Measurements from ENCODE around the gene MESP2.
A peak's percentile ranks its signal among the peaks of the same experiment; 100 is the strongest.

Gene MESP2

DNA sequence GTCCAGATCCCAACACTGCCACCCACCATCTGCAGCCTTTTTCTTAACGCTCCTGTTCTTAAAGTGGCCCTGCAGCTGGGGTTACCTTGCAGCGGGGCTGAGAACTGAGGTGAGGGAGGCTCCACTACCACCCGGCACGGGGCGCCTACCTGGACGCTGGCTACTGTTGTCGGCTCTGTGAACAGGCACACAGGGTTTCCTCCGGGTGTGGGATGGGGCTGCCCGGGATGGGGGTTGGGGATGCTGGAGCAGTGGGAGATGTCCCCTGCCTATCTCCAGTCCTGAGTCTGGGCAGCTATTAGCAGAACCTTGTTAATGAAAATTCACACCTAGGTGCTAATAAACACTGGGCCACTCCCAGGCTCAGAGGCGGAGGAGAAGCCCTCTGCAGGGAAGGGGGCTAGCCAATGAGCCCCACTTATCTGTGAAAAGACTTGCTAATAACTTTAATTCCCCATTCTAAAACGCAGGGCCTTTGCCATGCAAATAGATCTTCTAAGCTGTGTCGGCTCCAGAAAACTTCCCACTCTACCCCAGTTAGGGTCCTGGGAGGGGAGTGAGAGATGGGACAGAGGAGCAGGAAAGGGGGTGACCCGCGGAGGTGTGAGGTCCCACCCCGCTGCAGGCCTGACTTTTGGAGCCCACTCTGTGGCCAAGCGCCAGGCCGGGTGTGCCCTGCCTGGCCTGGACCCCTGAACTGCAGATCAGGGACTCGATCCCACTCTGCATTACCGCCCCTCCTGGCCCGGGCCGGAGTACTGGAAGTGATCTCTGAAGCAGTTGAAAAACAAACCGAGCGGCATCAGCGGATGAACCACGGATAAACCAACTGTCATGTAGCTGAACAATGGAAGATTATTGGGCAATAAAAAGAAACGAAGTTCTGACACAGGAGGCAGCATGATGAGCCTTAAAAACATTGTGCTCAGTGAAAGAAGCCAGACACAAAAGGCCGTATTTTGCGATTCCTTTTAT, 28.1 kb upstream of the MESP2 start:
- H3K9me3 ChIP-seq (ENCODE audit: control insufficient read depth, low read length), result no peaks in the 10 kb centered on the region
- H3K4me1 ChIP-seq (ENCODE audit: control insufficient read depth, insufficient read depth, low read length), result peaks cover 21% of the 10 kb centered on the region
- H3K4me3 ChIP-seq (ENCODE audit: low read length), result no peak overlapping the region
- no peaks in the 10 kb centered on the region for H3K36me3 ChIP-seq (ENCODE audit: control insufficient read depth, insufficient read depth, low read length)
- H3K27me3 ChIP-seq (ENCODE audit: control insufficient read depth, insufficient read depth, low read length), result peaks cover 65% of the 10 kb centered on the region
- no peak overlapping the region for H3K9ac ChIP-seq (ENCODE audit: low read length)

- H3K9ac ChIP-seq (ENCODE audit: low read length), result no peak overlapping the region
- H3K4me1 ChIP-seq (ENCODE audit: control insufficient read depth, insufficient read depth, low read length), result peaks cover 21% of the 10 kb centered on the region
- no peaks in the 10 kb centered on the region for H3K9me3 ChIP-seq (ENCODE audit: control insufficient read depth, low read length)
- H3K36me3 ChIP-seq (ENCODE audit: control insufficient read depth, insufficient read depth, low read length), result no peaks in the 10 kb centered on the region
- peaks cover 73% of the 10 kb centered on the region for H3K27me3 ChIP-seq (ENCODE audit: control insufficient read depth, insufficient read depth, low read length)
- no peak overlapping the region for H3K4me3 ChIP-seq (ENCODE audit: low read length)
Measured at GRCh38 chr15:89749054-89749453, 27.1 kb upstream of the MESP2 start.

- Histone ChIP-seq H3K27me3 (ENCODE audit: control insufficient read depth, insufficient read depth, low read length) (peaks cover 75% of the 10 kb centered on the region), H3K9ac (ENCODE audit: low read length) (no peak overlapping the region), H3K4me3 (ENCODE audit: low read length) (no peak overlapping the region)
Measured at GRCh38 chr15:89749526-89749925, 26.6 kb upstream of the MESP2 start.

GRCh38 chr15:89749951-89750559, 26.1 kb upstream of the MESP2 start:
- H3K9ac ChIP-seq (ENCODE audit: low read length), result no peak overlapping the region

More at GRCh38 chr15:89749526-89749925, 26.6 kb upstream of the MESP2 start:
- no peaks in the 10 kb centered on the region for H3K9me3 ChIP-seq (ENCODE audit: control insufficient read depth, low read length)
- H3K36me3 ChIP-seq (ENCODE audit: control insufficient read depth, insufficient read depth, low read length), result no peaks in the 10 kb centered on the region
- H3K4me1 ChIP-seq (ENCODE audit: control insufficient read depth, insufficient read depth, low read length), result peaks cover 21% of the 10 kb centered on the region

DNA sequence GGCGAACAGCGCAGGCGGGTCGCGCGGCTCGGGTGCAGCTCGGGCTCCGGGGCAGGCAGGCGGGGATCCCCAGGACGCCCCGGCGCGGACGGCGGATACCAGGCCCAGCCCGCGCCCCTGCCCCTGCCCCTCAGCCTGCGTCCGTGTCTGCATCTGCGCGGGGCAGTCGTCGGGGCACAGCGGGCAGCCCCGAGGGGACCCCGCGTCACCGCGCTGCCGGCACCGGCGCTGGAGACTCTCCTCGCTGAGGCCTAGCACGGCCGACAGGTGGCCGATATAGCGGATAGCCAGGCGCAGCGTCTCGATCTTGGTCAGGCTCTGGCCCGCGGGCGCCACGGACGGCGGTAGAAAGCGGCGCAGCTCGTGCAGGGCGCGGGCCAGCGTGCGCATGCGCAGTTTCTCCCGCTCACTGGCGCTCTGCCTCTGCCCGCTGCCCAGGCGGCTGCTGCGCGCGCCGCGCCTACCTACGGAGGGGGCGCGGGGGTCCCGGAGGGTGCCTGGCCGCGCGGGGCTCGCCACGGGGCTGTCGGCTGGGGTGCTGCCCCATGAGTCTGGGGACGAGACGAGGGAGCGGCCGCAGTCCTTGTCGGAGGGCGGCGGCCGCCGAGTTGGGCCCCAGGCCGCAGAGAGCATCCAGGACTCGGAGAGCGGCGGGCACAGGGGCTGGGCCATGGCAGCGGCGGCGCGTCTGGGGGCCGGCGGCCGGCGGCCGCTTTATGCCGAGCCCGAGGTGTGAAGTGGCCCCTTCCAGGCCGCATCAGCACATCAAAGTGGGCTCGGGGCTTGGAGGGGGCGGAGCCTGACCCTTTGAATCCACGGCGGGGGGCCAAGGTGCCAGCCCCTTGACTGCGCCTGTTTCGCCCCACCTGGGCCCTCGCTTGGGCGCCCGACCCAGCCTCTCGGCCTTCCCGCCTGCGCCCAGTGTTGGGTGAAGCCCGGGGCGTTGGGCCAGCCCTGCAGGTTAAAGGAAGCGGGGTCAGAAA, 25.3 kb upstream of the MESP2 start, which contains the start of gene MESP1:
Gene MESP1 (minus strand): TSS at position 690 of the 983 bp plus-strand sequence. CDS start 18 bp downstream, at position 672.
- H3K4me3 ChIP-seq (ENCODE audit: low read length), result peak within 1 kb of the TSS; percentile 1
- peaks cover 21% of the 10 kb centered on the region for H3K4me1 ChIP-seq (ENCODE audit: control insufficient read depth, insufficient read depth, low read length)
- H3K9ac ChIP-seq (ENCODE audit: low read length), result peak within 1 kb of the TSS; percentile 50
- H3K36me3 ChIP-seq (ENCODE audit: control insufficient read depth, insufficient read depth, low read length), result no peaks in the 10 kb centered on the region
- no peaks in the 10 kb centered on the region for H3K9me3 ChIP-seq (ENCODE audit: control insufficient read depth, low read length)
- peaks cover 85% of the 10 kb centered on the region for H3K27me3 ChIP-seq (ENCODE audit: control insufficient read depth, insufficient read depth, low read length)

More at GRCh38 chr15:89749951-89750559, 26.1 kb upstream of the MESP2 start:
- Histone ChIP-seq H3K4me1 (ENCODE audit: control insufficient read depth, insufficient read depth, low read length) (peaks cover 21% of the 10 kb centered on the region), H3K27me3 (ENCODE audit: control insufficient read depth, insufficient read depth, low read length) (peaks cover 78% of the 10 kb centered on the region), H3K4me3 (ENCODE audit: low read length) (no peak overlapping the region), H3K9me3 (ENCODE audit: control insufficient read depth, low read length) (no peaks in the 10 kb centered on the region), H3K36me3 (ENCODE audit: control insufficient read depth, insufficient read depth, low read length) (no peaks in the 10 kb centered on the region)

GRCh38 chr15:89751748-89752147, 24.4 kb upstream of the MESP2 start:
- peaks cover 18% of the 10 kb centered on the region for H3K4me1 ChIP-seq (ENCODE audit: control insufficient read depth, insufficient read depth, low read length)
- peaks cover 80% of the 10 kb centered on the region for H3K27me3 ChIP-seq (ENCODE audit: control insufficient read depth, insufficient read depth, low read length)
- no peaks in the 10 kb centered on the region for H3K36me3 ChIP-seq (ENCODE audit: control insufficient read depth, insufficient read depth, low read length)
- H3K9me3 ChIP-seq (ENCODE audit: control insufficient read depth, low read length), result no peaks in the 10 kb centered on the region
- H3K9ac ChIP-seq (ENCODE audit: low read length), result no peak overlapping the region
- H3K4me3 ChIP-seq (ENCODE audit: low read length), result no peak overlapping the region

GRCh38 chr15:89753855-89754254, 22.3 kb upstream of the MESP2 start:
- Histone ChIP-seq H3K4me1 (ENCODE audit: control insufficient read depth, insufficient read depth, low read length) (peaks cover 22% of the 10 kb centered on the region), H3K9ac (ENCODE audit: low read length) (no peak overlapping the region), H3K9me3 (ENCODE audit: control insufficient read depth, low read length) (no peaks in the 10 kb centered on the region), H3K27me3 (ENCODE audit: control insufficient read depth, insufficient read depth, low read length) (peaks cover 69% of the 10 kb centered on the region), H3K4me3 (ENCODE audit: low read length) (no peak overlapping the region), H3K36me3 (ENCODE audit: control insufficient read depth, insufficient read depth, low read length) (no peaks in the 10 kb centered on the region)

DNA sequence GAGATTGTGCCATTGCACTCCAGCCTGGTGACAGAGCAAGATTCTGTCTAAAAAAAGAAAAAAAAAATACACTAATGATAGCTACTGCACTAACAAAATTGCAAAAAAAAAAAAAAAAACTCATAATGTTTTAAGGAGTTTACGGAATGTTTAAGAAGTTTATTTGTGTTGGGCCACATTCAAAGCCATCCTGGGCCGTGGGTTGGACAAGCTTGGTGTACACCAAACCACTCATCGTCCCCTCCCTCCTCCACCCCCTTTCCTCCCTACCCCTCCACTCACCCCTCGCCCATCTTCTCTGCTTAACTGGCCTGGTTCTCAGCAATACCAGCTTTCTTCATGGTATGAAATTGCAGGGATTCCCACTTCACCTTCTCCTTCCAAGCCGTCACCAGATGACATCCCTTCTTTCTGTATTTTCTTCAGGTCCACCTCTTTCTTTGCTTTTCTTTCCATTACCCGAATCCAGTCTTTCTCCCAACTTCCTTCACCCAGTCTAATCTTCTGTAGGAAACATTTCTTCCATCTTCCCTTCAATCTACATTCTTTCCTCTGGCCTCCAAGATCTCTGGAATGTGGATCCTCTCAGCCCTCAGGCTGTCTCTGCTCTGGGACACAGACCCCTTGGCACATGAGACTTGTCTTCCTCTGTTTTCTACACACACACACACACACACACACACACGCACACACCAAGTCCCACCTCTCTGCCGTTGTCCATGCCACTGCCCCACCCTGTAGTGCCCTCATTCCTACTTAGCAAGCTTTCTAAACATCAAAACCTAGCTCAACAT, 21.6 kb upstream of the MESP2 start:
- Histone ChIP-seq H3K9ac (ENCODE audit: low read length) (no peak overlapping the region), H3K36me3 (ENCODE audit: control insufficient read depth, insufficient read depth, low read length) (no peaks in the 10 kb centered on the region), H3K9me3 (ENCODE audit: control insufficient read depth, low read length) (no peaks in the 10 kb centered on the region), H3K4me1 (ENCODE audit: control insufficient read depth, insufficient read depth, low read length) (peaks cover 22% of the 10 kb centered on the region), H3K27me3 (ENCODE audit: control insufficient read depth, insufficient read depth, low read length) (peaks cover 69% of the 10 kb centered on the region), H3K4me3 (ENCODE audit: low read length) (no peak overlapping the region)

DNA sequence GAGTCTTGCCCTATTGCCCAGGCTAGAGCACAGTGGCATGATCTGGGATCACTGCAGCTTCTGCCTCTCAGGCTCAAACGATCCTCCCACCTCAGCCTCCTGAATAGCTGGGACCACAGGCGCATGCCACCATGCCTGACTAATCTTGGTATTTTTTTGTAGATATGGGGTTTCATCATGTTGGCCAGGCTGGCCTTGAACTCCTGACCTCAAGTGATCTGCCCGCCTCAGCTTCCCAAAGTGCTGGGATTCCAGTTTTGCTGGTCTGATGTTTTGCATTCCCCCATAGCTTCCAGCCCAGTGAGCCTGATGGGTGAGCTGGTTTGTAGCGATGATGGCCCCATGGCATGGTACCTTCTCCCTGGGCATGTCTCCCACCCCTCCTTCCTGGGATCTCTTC, 20.4 kb upstream of the MESP2 start:
- Histone ChIP-seq H3K4me3 (ENCODE audit: low read length) (no peak overlapping the region), H3K27me3 (ENCODE audit: control insufficient read depth, insufficient read depth, low read length) (peaks cover 66% of the 10 kb centered on the region), H3K4me1 (ENCODE audit: control insufficient read depth, insufficient read depth, low read length) (peaks cover 20% of the 10 kb centered on the region), H3K9ac (ENCODE audit: low read length) (no peak overlapping the region), H3K36me3 (ENCODE audit: control insufficient read depth, insufficient read depth, low read length) (no peaks in the 10 kb centered on the region), H3K9me3 (ENCODE audit: control insufficient read depth, low read length) (no peaks in the 10 kb centered on the region)

DNA sequence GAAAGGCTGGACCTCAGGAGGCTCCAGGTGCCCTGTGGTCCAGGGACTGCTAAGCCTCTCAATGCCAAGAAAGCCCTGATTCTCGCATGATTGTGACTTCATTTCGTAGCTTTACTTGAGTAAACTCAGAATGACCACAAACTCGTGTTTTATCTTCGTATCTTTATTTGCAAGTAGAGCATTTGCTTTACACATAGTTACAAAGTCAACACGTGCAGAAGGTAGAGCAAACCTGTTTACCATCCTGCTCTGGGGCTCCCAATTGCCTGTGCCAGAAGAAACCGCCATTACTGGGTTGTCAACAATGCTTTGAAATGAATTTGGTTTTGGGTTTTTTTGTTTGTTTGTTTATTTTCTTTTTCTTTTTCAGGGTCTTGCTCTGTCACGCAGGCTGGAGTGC, 19.2 kb upstream of the MESP2 start:
- Histone ChIP-seq H3K4me1 (ENCODE audit: control insufficient read depth, insufficient read depth, low read length) (peaks cover 18% of the 10 kb centered on the region), H3K27me3 (ENCODE audit: control insufficient read depth, insufficient read depth, low read length) (peaks cover 57% of the 10 kb centered on the region), H3K9ac (ENCODE audit: low read length) (no peak overlapping the region), H3K36me3 (ENCODE audit: control insufficient read depth, insufficient read depth, low read length) (no peaks in the 10 kb centered on the region), H3K4me3 (ENCODE audit: low read length) (no peak overlapping the region), H3K9me3 (ENCODE audit: control insufficient read depth, low read length) (no peaks in the 10 kb centered on the region)

DNA sequence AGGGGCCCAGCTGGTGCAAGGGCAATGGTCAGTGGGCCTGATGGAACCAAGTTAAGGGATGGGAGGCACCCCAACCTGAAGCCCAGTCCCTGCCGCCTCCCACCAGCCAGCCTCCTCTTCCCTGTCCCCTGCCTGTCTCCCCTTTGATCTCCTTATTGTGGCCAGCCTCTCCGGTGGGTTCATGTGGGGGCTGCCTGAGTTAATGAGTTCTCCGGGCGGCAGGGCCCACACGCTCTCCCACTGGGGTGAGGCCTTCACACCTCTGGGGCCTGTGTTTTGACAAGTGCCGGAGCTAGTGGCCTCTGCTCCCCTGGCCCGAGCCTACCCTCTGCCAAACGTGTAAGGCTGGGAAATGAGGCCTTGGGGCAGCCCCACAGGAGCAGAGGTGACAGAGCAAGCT, 17.8 kb upstream of the MESP2 start:
- peaks cover 46% of the 10 kb centered on the region for H3K27me3 ChIP-seq (ENCODE audit: control insufficient read depth, insufficient read depth, low read length)

More for the DNA sequence above, 17.8 kb upstream of the MESP2 start:
- Histone ChIP-seq H3K9me3 (ENCODE audit: control insufficient read depth, low read length) (no peaks in the 10 kb centered on the region), H3K4me1 (ENCODE audit: control insufficient read depth, insufficient read depth, low read length) (peaks cover 18% of the 10 kb centered on the region), H3K4me3 (ENCODE audit: low read length) (no peak overlapping the region), H3K9ac (ENCODE audit: low read length) (no peak overlapping the region), H3K36me3 (ENCODE audit: control insufficient read depth, insufficient read depth, low read length) (no peaks in the 10 kb centered on the region)
